Erythroblast (primary cell): ENCODE data around the gene TBCE.

Experiments
- GATA1 ChIP-seq: IDR thresholded peaks from 2 replicates; pipeline ENCODE4 v1.6.1; 2011; ENCODE audit warnings: low read depth, mild to moderate bottlenecking, control low read depth, low read length, moderate library complexity
- POLR2A ChIP-seq: IDR thresholded peaks from 2 replicates; pipeline ENCODE4 v1.6.1; 2011; ENCODE audit warnings: mild to moderate bottlenecking, low read length

DNA sequence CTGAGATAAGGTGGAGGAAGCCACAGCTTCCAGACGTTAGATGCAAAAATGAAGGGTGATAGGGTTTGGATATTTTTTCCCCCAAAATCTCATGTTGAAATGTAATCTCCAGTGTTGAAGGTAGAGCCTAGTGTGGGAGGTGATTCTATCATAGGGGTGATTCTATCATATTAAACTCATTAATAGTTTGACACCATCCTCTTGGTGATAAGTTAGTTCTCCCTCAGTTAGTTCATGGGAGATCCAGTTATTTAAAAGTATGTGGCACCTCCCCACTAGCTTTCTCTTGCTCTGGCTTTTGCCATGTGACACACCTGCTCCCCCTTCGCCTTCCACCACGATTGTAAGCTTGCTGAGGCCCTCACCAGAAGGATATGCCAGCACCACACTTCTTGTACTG is 8.3 kb upstream of the TBCE start:
- TF ChIP-seq POLR2A (no peak), GATA1 (no peak)
